ENCODE data around the gene LCN6. TPM values are rescaled to one million over a fixed set of nuclear protein-coding genes. Genes with fewer than 3 reads are reported as not detected.
A peak's percentile ranks its signal among the peaks of the same experiment; 100 is the strongest.

LCN6 gene
- total and polyA plus RNA-seq, 9 of the 15 experiments (the other 6 are each of a cell fraction or from before 2014, with no cell fraction given): 0.10 to 0.45 (median 0.37) TPM; not detected in 5

DNA sequence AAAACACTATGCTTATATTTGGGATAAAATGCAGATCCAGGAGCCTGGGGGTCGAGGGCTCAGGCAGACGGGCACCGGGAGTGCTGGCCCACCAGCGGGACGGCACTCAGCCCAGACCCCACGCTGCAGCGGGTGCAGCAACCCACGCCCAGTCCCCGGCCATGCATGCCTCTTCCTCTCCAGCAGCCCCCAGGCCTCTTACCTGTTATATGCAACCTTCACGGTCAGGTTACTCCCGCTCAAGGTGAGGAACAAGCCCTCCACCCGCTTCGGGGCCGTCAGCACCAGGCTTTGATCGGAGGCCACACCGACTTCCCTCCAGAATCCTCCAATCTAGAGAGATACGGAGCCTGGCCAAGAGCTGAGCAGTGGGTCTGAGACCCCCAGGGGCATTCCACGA is 8.5 kb upstream of the LCN6 start:
- BruUV-seq (replicated peaks): no TSS peak
- no peak overlapping the region for H3K27ac ChIP-seq (ENCODE audit: extremely low read depth, low read depth, low read length)
- FAIRE-seq: no peak
- ChIA-PET CTCF (ENCODE audit: low intra/inter-chr PET ratio) (no interaction called here), POLR2A (no interaction called here)
- H3K9me3 ChIP-seq (replicated peaks; ENCODE audit: control insufficient read depth, insufficient read depth, low read depth, low read length): peaks cover 9% of the 10 kb centered on the region
- ATAC-seq: no peak
- peaks cover 0 to 66% of the 10 kb centered on the region in 2 experiments; a peak in 3 of 5 replicates for H3K4me1 ChIP-seq (replicated peaks in 1 of 2; ENCODE audit: control insufficient read depth in 2 of 2, insufficient read depth in 2 of 2, low read length in 2 of 2)
- no peak overlapping the region for H2AFZ ChIP-seq (ENCODE audit: low read depth, low read length)
- DNase-seq (ENCODE audit: extremely low read depth in 1 of 4, low spot score in 3 of 4): no peak
- H3K27me3 ChIP-seq (ENCODE audit: control insufficient read depth in 2 of 2, insufficient read depth in 2 of 2, low read length in 2 of 2): no peaks in the 10 kb centered on the region
- H3K9ac ChIP-seq (ENCODE audit: insufficient read depth in 1 of 2, low read depth in 2 of 2, low read length in 2 of 2): peak overlapping the region in 1 of 2 experiments; percentile 42; a peak in 1 of 4 replicates
- H3K4me3 ChIP-seq: no peak overlapping the region
- H3K4me2 ChIP-seq (ENCODE audit: insufficient read depth, low read length): no peak overlapping the region
- H3K9me1 ChIP-seq (ENCODE audit: control insufficient read depth, insufficient read depth, low read length): no peaks in the 10 kb centered on the region
- no peaks in the 10 kb centered on the region for H3K79me2 ChIP-seq (ENCODE audit: control insufficient read depth, insufficient read depth, low read length)
- H3K36me3 ChIP-seq (ENCODE audit: control insufficient read depth, insufficient read depth, low read length): no peaks in the 10 kb centered on the region
- H4K20me1 ChIP-seq (replicated peaks; ENCODE audit: control insufficient read depth, insufficient read depth, low read length): no peaks in the 10 kb centered on the region
- in situ Hi-C loops (cut with MboI) (no loop called here), intact Hi-C loops (cut with micrococcal nuclease) (no loop called here)
- 69% methylated on average over 18 of the region's 18 CpGs for WGBS (ENCODE audit: insufficient coverage, low coverage, missing lambda C conversion rate)
- TF ChIP-seq, protein P1, sequence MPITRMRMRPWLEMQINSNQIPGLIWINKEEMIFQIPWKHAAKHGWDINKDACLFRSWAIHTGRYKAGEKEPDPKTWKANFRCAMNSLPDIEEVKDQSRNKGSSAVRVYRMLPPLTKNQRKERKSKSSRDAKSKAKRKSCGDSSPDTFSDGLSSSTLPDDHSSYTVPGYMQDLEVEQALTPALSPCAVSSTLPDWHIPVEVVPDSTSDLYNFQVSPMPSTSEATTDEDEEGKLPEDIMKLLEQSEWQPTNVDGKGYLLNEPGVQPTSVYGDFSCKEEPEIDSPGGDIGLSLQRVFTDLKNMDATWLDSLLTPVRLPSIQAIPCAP (CRISPR knock-in tag; IDR thresholded peaks at IDR 0.05; ENCODE audit: borderline replicate concordance): no peak
- TF ChIP-seq ZNF644 (tag; IDR thresholded peaks at IDR 0.05; ENCODE audit: low read depth) (no peak), NFRKB (IDR thresholded peaks at IDR 0.05; ENCODE audit: low read depth) (no peak), PHB (CRISPR knock-in tag; IDR thresholded peaks at IDR 0.05) (no peak), NFE2 (IDR thresholded peaks at IDR 0.05; ENCODE audit: low read depth) (no peak), ETS2 (tag; IDR thresholded peaks at IDR 0.05; ENCODE audit: borderline replicate concordance, poor library complexity, severe bottlenecking) (no peak), ZNF436 (CRISPR knock-in tag; IDR thresholded peaks at IDR 0.05) (no peak), ZNF184 (CRISPR knock-in tag; IDR thresholded peaks at IDR 0.05) (no peak)
- TF ChIP-seq, protein P2, sequence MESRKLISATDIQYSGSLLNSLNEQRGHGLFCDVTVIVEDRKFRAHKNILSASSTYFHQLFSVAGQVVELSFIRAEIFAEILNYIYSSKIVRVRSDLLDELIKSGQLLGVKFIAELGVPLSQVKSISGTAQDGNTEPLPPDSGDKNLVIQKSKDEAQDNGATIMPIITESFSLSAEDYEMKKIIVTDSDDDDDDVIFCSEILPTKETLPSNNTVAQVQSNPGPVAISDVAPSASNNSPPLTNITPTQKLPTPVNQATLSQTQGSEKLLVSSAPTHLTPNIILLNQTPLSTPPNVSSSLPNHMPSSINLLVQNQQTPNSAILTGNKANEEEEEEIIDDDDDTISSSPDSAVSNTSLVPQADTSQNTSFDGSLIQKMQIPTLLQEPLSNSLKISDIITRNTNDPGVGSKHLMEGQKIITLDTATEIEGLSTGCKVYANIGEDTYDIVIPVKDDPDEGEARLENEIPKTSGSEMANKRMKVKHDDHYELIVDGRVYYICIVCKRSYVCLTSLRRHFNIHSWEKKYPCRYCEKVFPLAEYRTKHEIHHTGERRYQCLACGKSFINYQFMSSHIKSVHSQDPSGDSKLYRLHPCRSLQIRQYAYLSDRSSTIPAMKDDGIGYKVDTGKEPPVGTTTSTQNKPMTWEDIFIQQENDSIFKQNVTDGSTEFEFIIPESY (CRISPR knock-in tag; IDR thresholded peaks at IDR 0.05): no peak
- TF ChIP-seq, protein P3, sequence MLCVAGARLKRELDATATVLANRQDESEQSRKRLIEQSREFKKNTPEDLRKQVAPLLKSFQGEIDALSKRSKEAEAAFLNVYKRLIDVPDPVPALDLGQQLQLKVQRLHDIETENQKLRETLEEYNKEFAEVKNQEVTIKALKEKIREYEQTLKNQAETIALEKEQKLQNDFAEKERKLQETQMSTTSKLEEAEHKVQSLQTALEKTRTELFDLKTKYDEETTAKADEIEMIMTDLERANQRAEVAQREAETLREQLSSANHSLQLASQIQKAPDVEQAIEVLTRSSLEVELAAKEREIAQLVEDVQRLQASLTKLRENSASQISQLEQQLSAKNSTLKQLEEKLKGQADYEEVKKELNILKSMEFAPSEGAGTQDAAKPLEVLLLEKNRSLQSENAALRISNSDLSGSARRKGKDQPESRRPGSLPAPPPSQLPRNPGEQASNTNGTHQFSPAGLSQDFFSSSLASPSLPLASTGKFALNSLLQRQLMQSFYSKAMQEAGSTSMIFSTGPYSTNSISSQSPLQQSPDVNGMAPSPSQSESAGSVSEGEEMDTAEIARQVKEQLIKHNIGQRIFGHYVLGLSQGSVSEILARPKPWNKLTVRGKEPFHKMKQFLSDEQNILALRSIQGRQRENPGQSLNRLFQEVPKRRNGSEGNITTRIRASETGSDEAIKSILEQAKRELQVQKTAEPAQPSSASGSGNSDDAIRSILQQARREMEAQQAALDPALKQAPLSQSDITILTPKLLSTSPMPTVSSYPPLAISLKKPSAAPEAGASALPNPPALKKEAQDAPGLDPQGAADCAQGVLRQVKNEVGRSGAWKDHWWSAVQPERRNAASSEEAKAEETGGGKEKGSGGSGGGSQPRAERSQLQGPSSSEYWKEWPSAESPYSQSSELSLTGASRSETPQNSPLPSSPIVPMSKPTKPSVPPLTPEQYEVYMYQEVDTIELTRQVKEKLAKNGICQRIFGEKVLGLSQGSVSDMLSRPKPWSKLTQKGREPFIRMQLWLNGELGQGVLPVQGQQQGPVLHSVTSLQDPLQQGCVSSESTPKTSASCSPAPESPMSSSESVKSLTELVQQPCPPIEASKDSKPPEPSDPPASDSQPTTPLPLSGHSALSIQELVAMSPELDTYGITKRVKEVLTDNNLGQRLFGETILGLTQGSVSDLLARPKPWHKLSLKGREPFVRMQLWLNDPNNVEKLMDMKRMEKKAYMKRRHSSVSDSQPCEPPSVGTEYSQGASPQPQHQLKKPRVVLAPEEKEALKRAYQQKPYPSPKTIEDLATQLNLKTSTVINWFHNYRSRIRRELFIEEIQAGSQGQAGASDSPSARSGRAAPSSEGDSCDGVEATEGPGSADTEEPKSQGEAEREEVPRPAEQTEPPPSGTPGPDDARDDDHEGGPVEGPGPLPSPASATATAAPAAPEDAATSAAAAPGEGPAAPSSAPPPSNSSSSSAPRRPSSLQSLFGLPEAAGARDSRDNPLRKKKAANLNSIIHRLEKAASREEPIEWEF (CRISPR knock-in tag; IDR thresholded peaks at IDR 0.05): no peak
- TF ChIP-seq, protein P4, sequence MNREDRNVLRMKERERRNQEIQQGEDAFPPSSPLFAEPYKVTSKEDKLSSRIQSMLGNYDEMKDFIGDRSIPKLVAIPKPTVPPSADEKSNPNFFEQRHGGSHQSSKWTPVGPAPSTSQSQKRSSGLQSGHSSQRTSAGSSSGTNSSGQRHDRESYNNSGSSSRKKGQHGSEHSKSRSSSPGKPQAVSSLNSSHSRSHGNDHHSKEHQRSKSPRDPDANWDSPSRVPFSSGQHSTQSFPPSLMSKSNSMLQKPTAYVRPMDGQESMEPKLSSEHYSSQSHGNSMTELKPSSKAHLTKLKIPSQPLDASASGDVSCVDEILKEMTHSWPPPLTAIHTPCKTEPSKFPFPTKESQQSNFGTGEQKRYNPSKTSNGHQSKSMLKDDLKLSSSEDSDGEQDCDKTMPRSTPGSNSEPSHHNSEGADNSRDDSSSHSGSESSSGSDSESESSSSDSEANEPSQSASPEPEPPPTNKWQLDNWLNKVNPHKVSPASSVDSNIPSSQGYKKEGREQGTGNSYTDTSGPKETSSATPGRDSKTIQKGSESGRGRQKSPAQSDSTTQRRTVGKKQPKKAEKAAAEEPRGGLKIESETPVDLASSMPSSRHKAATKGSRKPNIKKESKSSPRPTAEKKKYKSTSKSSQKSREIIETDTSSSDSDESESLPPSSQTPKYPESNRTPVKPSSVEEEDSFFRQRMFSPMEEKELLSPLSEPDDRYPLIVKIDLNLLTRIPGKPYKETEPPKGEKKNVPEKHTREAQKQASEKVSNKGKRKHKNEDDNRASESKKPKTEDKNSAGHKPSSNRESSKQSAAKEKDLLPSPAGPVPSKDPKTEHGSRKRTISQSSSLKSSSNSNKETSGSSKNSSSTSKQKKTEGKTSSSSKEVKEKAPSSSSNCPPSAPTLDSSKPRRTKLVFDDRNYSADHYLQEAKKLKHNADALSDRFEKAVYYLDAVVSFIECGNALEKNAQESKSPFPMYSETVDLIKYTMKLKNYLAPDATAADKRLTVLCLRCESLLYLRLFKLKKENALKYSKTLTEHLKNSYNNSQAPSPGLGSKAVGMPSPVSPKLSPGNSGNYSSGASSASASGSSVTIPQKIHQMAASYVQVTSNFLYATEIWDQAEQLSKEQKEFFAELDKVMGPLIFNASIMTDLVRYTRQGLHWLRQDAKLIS (CRISPR knock-in tag; IDR thresholded peaks at IDR 0.05): no peak

Data from K562 (cell line).